AG09319 (cell line): ENCODE results near the gene FERD3L.
"Not testable (repeated sequence)": the region's sequence is repeated elsewhere in the genome, so short reads cannot be mapped to it uniquely, and the experiment has no call there.

Experiments used
- DNase-seq: peaks from one replicate; pipeline ENCODE4 v3.0.0-alpha.2; 2010; ENCODE audit warnings: low read depth; ENCODE audit errors: extremely low read depth
- CTCF ChIP-seq: IDR thresholded peaks from 2 replicates; pipeline ENCODE4 v1.5.1; 2011; ENCODE audit warnings: low read depth, mild to moderate bottlenecking, inconsistent platforms, low read length, moderate library complexity

FERD3L gene

GRCh38 chr7:19144661-19145433, at the start of gene FERD3L:
FERD3L (minus strand) TSS chr7:19145421; CDS start chr7:19145362, 59 bp downstream.
- DNase-seq, result no peak
- no peak for TF ChIP-seq CTCF

- DNase-seq, result not testable (repeated sequence)
Observed at GRCh38 chr7:19194417-19194816, 49.2 kb upstream of the FERD3L start.

GRCh38 chr7:19181634-19182033, 36.4 kb upstream of the FERD3L start:
- TF ChIP-seq CTCF, result no peak
- DNase-seq, result no peak

GRCh38 chr7:19178595-19178994, 33.4 kb upstream of the FERD3L start:
- TF ChIP-seq CTCF, result no peak
- no peak for DNase-seq

- no peak for TF ChIP-seq CTCF
- DNase-seq, result no peak
Observed at GRCh38 chr7:19177269-19177668, 32.0 kb upstream of the FERD3L start.

GRCh38 chr7:19175241-19175640, 30.0 kb upstream of the FERD3L start:
- DNase-seq, result no peak
- no peak for TF ChIP-seq CTCF

GRCh38 chr7:19161671-19162070, 16.4 kb upstream of the FERD3L start:
- no peak for DNase-seq
- no peak for TF ChIP-seq CTCF

- no peak for DNase-seq
- no peak for TF ChIP-seq CTCF
Observed at GRCh38 chr7:19146699-19147098, 1.5 kb upstream of the FERD3L start.
